Stimulated activated CD4-positive, alpha-beta T cell treated with anti-CD3 and anti-CD28 coated beads, Interleukin-2, amount 100 ng/mL, for 24 hours (primary cell): ENCODE measurements around the gene ANKRD42.
"Not testable (repeated sequence)": the region's sequence is repeated elsewhere in the genome, so short reads cannot be mapped to it uniquely, and the experiment has no call there.

ENCODE experiments used
- DNase-seq, 2 donors: peaks; one replicate each; pipeline ENCODE4 v3.0.0-alpha.2; 2020

Gene ANKRD42

DNA sequence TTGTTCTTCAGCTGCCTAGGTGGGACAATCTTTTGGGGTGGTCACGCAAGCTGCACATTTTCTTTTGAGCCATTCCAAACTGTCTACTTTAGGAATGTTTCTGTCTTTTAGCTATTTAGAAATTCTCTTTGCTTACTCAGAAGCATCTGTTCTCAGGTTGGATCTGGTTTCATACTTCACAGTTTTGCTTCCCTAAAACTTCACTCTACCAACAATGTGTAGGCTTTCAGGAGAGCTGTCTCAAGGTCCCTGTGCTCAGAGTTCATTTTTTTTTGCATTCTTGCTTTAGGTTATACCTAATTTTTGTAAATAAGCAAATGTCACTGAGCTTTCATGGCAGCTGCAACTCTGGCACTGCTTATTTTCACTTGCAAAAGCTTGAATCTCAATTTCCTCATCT lies 55.9 kb downstream of the ANKRD42 start:
- no peak for DNase-seq

DNA sequence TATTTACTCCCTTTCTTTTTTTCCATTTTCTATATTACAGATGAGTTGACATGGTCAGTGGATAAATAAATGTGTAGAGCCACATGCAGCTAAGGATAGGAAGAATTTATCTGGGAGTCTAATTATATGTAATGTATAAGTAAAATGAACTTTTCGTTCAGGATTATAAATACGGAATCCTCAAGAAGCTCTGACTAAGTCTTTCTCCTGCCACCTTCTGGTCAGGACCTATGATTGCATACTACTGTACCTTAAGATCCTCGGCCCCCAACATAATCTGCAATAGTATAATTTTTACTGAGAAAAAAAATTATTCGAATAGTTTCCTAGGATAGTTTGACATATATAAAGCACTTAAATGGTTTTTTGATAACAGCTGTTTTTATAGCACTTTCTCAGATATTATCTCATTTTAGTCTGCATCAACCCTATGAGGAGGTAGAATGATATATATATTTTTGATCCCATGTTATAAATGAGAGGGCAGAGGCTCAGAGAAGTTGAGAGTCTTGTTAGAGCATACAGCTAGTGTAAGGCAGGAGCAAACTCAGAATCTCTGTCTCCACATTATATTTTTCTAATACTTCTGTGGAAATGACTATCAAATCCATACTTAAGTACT lies 56.6 kb downstream of the ANKRD42 start:
- DNase-seq = no peak

DNA sequence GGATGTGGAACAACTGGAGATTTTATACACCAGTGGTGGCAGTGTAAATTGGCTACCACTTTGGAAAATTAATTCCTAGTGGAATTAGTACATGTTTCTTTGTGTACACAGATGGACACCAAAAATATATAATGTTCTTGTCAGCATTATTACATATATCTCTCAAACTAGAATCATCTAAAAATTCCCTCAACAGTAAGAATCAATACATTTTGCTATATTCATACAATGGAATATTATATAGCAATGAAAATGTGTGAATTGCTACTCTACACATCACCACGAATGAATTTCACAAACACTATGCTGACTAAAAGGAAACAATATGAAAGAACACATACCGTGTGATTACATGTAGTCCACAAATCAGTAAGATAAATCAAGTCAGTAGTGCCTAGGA lies 58.8 kb downstream of the ANKRD42 start:
- DNase-seq = no peak

DNA sequence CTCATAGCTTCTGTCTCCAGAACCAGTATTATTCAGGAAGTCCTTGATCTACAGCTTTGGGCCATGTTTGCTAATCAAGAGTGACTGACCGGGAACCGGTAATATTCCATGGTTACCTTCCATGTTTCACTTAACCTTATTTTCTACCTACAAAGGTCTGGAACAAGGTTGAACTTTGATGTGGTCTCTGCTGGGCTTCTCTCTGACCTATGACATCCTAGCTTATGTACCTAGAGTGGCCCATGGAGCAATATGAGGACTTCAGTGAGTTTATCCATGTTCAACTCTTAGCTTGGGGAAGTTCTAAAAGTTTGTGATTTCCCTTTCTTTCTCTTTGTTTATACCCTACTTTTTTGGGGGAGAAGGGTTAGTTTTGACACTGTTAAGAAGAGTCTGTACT lies 59.4 kb downstream of the ANKRD42 start:
- DNase-seq = no peak

DNA sequence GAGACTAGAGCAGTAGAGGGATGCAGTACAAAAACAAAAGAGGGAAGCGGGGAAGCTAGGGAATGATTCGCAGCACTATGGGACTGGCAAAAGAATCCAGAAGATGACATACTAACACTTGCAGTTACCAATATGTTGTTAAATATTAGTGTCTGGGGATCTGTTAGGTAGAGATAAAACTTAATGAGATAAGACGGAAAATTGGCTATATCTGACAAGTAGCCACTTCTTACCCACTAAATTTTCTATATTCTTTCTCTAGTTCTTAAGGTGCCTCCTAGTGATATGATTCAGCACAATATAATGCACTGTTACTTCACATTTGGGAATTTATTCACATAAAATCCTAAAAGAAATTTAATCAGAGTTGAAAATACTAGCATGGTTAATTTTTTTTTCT lies 61.9 kb downstream of the ANKRD42 start:
- no peak for DNase-seq

DNA sequence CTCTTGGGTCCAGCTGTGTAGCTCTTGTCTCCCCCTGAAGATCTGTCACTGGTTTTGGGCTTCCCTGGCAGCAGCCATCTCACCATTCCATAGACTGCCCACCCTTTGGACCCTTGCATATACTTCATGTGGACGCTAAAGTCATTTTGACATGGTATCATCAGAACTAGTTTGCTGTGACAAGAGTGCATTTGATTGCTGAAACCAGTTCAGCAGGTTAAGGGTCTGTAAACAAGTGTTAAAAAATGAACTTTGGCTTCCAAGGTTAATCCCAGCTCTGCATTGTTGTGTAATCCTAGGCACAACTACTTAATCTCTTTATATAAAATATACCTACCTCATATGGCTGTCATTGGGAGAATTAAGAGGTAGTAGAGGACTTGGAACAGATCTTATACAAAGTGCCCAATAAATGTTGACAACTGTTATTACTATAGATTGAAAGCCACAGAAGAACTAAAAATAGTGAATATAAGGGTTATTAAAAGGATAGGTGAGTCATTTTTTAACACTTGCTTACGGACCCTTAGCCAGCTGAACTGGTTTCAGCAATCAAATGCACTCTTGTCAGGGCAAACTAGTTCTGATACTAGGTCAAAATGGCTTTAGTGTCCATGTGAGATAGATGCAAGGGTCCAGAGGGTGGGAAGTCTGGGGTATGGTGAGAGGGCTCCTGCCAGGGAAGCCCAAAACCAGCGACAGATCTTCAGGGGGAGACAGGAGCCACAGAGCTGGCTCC lies 63.3 kb downstream of the ANKRD42 start:
- no peak for DNase-seq

DNA sequence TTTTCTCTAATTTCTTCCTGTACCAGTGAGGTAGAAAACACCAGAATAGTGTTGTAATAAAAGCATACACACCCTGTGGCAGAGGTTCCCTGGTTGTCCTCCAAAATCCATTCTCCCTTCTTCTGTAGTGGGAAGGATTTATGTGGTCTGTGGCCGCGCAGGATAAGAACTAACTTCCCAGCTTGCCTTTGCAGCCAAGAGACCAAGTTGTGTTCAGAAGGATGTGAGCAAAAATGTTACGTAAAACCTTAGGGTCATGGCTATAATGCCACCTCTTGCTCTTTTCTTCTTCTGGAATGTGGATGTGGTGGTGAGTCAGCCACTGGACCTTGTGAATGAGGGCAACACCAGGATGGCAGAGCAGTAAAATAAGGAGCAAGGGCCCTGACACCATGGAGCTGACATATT lies 64.3 kb downstream of the ANKRD42 start:
- DNase-seq = no peak

DNA sequence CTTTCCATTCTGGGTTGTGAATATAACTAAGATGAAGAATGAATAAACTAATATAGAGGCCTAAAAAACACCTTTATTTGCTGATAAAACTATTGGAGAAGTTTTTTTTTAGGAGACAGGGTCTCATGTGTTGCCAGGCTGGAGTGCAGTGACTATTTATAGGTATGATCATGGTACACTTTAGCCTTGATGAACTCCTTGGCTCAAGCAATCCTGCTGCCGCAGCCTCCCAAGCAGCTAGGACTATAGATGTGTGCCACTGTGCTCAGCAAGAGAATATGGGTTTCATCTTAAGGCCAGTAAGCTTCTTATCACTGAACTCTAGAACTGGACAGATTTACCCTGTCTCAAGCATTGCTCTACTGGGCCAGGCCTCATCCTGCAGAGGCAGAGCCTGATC lies 66.0 kb downstream of the ANKRD42 start:
- DNase-seq = no peak

DNA sequence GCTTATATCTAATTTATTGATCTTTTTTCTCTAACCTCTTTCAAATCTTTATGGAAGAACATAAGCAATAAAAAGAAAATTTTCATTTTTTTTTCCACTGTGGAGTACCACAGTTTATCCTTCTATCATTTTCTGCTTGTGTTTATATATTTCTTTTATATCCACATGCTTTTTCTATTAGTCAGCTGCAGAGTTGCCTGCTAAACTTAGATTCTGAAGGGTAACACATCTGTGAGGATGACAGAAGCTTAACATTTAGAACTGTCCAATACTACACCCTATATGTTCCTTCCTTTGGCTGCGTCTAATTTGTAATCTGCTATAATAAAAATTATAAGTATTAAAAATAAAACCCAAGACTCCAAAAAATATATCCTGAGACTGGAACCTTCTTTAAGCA lies 71.8 kb downstream of the ANKRD42 start:
- no peak for DNase-seq

DNA sequence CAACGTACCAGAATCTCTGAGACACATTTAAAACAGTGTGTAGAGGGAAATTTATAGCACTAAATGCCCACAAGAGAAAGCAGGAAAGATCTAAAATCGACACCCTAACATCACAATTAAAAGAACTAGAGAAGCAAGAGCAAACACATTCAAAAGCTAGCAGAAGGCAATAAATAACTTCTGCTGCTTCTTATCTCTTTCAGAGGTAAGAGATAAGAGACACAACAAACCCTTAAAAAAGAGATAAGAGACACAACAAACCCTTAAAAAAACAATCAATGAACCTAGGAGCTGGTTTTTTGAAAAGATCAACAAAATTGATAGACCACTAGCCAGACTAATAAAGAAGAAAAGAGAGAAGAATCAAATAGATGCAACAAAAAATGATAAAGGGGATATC lies 75.6 kb downstream of the ANKRD42 start:
- DNase-seq = not testable (repeated sequence)

DNA sequence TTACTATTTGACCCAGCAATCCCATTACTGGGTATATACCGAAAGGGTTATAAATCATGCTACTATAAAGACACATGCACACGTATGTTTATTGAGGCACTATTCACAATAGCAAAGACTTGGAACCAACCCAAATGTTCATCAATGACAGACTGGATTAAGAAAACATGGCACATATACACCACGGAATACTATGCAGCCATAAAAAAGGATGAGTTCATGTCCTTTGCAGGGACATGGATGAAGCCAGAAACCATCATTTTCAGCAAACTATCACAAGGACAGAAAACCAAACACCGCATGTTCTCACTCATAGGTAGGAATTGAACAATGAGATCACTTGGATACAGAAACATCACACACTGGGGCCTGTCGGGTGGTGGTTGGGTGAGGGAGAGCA lies 78.2 kb downstream of the ANKRD42 start:
- DNase-seq = not testable (repeated sequence)

DNA sequence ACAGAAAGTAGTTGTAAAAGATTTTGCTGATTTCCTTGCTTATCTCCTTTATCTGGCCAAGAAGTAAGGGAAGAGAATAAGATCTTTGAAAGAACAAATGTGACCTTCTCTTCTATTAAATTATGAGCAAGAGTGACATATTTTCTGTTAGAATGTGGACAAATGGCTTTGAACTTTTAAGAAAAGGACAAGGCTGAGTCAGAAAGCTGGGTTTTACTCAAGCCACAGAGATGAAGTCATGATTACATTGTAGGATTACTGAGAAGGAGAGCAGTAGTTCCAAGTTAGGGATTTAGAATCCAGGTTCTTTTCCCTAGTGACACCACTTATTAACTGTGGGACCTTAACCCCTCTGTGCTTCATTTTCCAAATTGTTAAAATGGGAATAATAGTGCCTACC lies 79.1 kb downstream of the ANKRD42 start:
- no peak for DNase-seq

DNA sequence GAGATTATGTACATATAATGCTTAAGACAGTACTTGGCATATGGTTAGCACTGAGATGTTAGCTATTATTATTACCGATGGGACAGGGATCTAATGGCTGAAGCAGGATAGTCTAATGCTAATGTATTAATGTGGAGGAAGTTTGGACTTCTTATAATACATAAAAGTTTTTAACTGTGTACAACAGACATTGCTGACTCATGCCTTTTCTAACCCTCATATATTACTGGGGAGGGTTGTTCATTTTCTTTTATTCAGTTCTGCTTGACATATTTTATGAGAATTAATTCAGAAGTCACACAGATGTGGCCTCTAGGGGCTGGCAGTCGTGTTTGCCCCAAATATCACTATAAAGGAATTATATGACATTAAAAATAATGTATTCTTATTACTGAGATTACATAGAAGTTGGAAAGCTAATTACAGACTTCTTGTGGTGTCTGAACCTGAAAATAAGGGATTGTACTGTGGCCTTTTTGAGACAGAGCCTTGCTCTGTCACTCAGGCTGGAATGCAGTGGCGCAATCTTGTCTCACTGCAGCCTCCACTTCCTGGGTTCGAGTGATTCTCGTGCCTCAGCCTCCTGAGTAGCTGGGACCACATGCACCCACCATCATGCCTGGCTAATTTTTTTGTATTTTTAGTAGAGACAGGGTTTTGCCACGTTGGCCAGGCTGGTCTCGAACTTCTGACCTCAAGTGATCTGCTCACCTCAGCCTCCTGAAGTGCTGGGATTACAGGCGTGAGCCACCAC lies 82.6 kb downstream of the ANKRD42 start:
- no peak for DNase-seq

DNA sequence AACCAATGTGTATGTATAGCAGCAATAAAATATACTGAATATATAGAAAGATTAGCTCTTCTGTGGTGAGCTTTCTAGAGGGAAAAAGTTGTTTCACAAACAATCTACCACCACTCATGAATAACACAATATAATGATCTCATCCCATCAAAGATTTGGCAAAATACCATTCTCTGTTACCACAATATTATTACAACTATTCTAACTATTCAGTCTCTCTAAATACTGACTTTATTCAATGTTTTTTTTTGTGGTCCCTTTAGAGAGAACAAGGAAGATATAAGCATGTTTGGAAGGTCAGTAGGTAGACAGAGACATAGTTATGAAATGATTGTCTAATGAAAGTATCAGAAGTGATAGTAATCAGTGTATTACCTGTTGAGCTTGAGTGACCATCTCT lies 84.8 kb downstream of the ANKRD42 start:
- DNase-seq = no peak

DNA sequence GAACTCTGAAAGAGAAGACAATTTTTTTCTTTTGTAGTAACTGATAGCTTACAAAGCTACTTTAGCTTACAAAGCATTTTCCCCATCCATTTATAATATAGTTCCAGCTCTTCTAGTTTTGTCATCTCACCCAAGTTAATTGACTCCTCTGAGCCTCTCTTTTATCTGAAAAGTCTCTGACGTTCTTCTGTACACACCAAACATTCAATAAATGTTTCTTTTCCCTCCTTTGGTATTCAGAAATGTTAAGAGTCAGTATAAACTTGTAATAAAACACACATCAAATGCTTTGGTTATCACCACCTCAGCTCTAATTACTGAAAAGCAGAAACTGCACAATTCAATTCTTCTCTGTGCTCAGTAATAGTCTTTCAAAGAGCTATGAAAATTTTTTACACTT lies 86.7 kb downstream of the ANKRD42 start:
- no peak for DNase-seq

DNA sequence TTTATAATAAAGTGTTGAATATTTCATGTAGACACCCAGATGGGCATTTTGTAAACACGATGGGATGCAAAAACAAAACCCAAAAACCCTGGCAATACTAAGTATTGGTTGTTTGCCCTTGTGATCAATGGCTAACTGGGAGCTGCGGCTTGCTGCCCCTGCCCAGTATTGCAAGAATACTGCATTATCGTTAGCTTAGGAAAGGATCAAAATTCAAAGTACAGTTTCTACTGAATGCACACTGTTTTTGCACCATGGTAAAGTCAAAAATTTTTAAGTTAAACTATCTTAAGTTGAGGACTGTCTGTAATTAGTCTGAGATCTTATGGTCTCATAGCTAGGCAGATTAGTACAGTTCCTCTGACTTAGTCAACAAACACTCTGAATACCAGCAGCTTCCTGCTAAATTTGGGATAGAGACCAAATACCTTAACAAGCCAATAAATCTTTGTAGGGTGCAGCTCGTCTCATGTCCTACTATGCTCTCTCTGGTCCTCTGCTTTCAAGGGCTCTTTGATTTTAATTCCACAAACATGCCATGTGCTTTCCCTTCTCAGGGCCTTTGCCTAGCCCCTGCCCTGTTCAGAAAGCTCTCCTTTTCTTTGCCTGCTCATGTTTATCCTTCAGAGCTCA lies 88.7 kb downstream of the ANKRD42 start:
- no peak for DNase-seq

DNA sequence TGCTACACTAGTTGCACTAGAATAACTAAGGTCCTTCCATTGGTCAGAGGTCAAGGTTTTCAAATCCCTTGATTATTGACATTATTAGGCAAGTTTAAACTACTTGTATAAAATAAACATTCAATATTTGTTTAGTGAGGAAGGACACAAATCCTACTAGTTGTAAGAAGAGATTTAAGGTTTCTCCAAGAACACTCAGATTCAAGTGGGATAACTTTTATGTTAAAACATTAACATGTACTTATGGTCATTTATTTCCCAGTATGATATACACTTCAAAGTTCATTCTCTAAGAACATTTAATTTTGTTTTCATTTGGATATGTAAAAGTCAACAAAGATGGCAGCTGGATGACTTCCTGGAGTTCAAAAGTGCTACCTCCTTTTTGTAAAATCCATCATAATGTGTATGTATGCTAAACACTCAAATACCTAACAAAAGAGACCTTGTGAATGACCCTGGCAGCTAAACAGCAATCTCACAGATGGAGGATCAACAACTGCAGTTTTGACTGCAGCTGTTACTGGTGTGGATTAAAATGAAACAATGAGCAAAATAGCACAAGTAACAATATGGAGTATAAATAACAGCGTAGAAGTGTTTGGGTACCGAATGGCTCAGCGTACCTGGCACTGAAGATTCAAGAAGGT lies 91.1 kb downstream of the ANKRD42 start:
- no peak for DNase-seq

DNA sequence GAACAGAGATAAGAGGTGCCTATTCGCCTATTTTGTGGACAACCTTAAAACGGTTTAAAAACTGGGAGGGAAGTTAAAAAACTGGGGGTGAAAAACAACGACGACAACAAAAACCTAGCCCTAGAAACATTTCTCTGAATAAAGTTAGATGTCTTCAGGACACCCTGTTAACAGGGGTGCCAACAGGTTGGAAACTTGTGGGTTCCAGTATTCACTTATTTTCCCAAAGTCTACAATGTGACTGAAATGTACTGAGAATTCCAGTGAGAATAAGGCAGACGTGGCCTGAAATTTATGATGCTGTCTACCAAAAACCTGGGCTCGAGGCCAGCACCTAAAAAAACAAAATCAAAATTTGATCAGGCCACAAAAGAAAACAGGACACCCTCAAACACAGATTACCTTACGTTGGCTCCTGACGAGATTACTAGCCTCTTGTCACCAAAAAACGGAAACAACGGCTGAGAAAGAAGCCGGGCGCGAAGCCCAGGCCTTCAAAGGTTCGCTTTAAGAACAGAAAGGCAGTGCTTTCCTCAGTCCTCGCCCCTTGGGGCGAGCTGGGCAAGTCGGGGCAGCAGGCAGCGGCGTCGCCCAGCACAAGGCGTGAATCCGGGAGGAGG lies 91.7 kb downstream of the ANKRD42 start:
- no peak for DNase-seq

DNA sequence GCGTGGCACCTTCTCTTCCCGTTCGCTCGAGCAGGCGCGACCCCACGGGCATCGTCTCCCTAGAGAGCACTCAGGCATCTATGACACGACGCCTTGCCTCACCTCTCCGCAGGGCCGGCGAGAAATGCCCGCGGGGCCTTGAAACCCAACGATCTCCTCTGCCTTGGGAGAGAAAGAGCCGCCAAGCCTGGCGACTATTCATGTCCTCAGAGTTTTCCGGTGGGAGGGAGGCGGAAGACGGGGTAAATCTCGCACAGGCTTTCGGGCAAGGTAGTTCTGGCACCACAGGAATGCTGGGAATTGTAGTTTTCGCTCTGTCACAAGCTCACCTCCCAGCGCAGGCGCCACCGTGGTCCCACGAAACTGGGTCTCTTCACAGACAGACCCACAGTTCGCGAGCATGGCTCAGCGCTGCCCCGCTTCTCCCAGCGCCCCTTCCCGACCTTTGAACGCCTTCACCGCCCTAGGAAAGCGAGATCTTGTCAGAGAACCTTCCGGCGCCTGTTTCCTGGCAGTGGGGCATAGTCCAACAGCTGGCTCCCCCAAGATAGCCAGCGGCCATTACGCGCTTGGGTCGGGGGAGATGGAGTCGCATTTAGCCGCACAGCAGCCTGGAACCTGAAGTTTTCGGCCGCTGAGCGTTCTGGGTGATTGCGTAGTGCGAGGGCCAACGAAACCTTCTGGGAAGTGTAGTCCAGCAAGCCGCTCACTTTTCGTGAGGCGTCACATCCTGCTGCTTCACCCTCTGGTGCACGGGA lies 92.4 kb downstream of the ANKRD42 start, which contains the start of gene CCDC90B:
Gene CCDC90B, minus strand, starts transcription at position 597 of the 758 bp plus-strand sequence. Its CDS starts 395 bp downstream, at position 202.
- DNase-seq = peak; percentile 89 to 92

DNA sequence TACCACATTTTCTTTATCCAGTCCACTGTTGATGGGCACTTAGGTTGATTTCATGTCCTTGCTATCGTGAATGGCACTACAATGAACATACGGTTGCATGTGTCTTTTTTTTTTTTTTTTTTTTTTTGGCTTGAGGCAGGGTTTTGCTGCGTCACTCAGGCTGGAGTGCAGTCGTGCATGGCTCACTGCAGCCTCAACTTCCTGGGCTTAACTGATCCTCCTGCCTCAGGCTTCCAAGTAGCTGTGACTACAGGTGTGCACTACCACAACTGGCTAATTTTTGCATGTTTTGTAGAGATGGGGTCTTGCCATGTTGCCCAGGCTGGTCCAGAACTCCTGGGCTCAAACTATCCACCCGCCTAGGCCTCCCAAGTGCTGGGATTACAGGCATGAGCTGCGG lies 94.1 kb downstream of the ANKRD42 start:
- no peak for DNase-seq

DNA sequence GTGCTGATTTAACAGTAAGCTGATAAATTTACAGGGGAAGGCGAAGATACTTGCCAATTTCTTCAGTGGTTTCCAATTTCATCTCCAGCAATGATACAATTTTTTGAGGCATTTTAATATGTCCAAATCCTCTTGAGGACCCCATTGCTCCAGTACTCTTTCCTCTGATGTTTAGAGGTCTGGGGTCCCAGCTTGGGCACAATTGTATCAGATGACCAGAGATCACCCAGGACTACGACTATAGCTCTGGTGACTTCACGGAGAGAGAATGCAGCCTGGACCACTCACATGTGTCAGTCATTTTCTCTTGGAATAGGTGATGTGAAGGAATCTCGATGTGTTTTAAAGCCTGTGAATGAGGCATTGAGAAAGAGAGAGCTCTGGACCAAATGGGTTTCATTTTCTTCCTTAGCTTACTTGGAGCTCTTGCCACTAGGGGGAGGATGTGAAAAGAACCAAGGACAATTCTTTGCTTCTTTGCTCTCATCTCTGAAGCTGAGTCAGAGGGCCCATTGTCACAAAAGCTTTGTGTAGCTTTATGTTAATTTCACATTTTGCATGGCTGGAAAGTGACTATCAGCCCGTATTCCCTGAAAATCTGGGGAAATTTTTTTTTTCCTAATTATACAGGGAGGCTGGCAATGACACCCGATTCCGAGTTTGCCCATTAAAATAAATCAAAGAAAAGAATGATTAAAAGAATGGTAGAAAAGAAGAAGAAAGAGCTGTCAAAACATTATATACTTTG lies 99.4 kb downstream of the ANKRD42 start:
- DNase-seq = peak in 1 of 2 donors; percentile 29
